Loucy (cell line): Measurements from ENCODE around the gene ASCC1.
A peak's percentile ranks its signal among the peaks of the same experiment; 100 is the strongest.
"Not testable (repeated sequence)": the region's sequence is repeated elsewhere in the genome, so short reads cannot be mapped to it uniquely, and the experiment has no call there.

ENCODE experiments used
- H2AFZ ChIP-seq: fragments of 200-600 bp; sonication (generic); 2 replicates; pipeline ENCODE4 v1.6.0; 2016; ENCODE audit warnings: antibody characterized with exemption, mild to moderate bottlenecking, low read length, moderate library complexity
- H3F3A ChIP-seq: fragments of 200-600 bp; 2 replicates; pipeline ENCODE4 v1.6.0; 2016; ENCODE audit warnings: antibody characterized with exemption, low read depth, mild to moderate bottlenecking
- H3K27me3 ChIP-seq: fragments of 200-600 bp; sonication (generic); 2 replicates; pipeline ENCODE4 v1.6.1; 2014; ENCODE audit warnings: low read length, mild to moderate bottlenecking; ENCODE audit not compliant: insufficient read depth, poor library complexity, severe bottlenecking
- H3K36me3 ChIP-seq: fragments of 200-600 bp; sonication (generic); 2 replicates; pipeline ENCODE4 v1.6.1; 2016; ENCODE audit warnings: low read length; ENCODE audit not compliant: insufficient read depth
- H3K4me1 ChIP-seq: fragments of 200-600 bp; sonication (generic); 2 replicates; pipeline ENCODE4 v1.5.1; 2014; ENCODE audit warnings: low read length, mild to moderate bottlenecking; ENCODE audit not compliant: insufficient read depth, poor library complexity, severe bottlenecking
- H3K4me2 ChIP-seq: fragments of 200-600 bp; sonication (generic); 2 replicates; pipeline ENCODE4 v1.6.0; 2014; ENCODE audit warnings: antibody characterized with exemption, low read length, low read depth, mild to moderate bottlenecking; ENCODE audit not compliant: poor library complexity, severe bottlenecking
- H3K4me3 ChIP-seq: fragments of 200-600 bp; sonication (generic); 2 replicates; pipeline ENCODE4 v1.5.1; 2014; ENCODE audit warnings: low read length, mild to moderate bottlenecking, mixed read lengths; ENCODE audit not compliant: poor library complexity, severe bottlenecking
- H3K79me2 ChIP-seq: fragments of 200-600 bp; sonication (generic); 2 replicates; pipeline ENCODE4 v1.6.1; 2014; ENCODE audit warnings: low read length; ENCODE audit not compliant: insufficient read depth
- H3K9ac ChIP-seq: fragments of 200-600 bp; sonication (generic); 2 replicates; pipeline ENCODE4 v1.6.0; 2014; ENCODE audit warnings: mild to moderate bottlenecking, low read depth, low read length, moderate library complexity; ENCODE audit not compliant: poor library complexity, severe bottlenecking
- H3K9me2 ChIP-seq: fragments of 200-600 bp; sonication (generic); replicated peaks from 2 replicates; pipeline ENCODE4 v1.6.1; 2016; ENCODE audit warnings: low read depth, low read length, mixed read lengths
- H3K9me3 ChIP-seq: fragments of 200-600 bp; sonication (generic); 2 replicates; pipeline ENCODE4 v1.6.1; 2014; ENCODE audit warnings: mild to moderate bottlenecking, antibody characterized with exemption, low read length, low read depth; ENCODE audit not compliant: insufficient read depth
- H4K20me1 ChIP-seq: fragments of 200-600 bp; sonication (generic); 2 replicates; pipeline ENCODE4 v1.6.0; 2014; ENCODE audit warnings: antibody characterized with exemption, low read length, mild to moderate bottlenecking; ENCODE audit not compliant: insufficient read depth, poor library complexity, severe bottlenecking
- EZH2phosphoT487 ChIP-seq: fragments of 200-600 bp; IDR thresholded peaks from 2 replicates; pipeline ENCODE4 v1.6.1; 2018; ENCODE audit warnings: antibody characterized with exemption, mild to moderate bottlenecking, moderate library complexity, borderline replicate concordance
- TF ChIP-seq, protein P1 (sequence below): fragments of 200-600 bp; sonication (generic); conservative IDR thresholded peaks from 2 replicates; pipeline ENCODE4 v1.5.1; 2014; ENCODE audit warnings: mild to moderate bottlenecking, antibody characterized with exemption, low read length

Gene ASCC1

DNA sequence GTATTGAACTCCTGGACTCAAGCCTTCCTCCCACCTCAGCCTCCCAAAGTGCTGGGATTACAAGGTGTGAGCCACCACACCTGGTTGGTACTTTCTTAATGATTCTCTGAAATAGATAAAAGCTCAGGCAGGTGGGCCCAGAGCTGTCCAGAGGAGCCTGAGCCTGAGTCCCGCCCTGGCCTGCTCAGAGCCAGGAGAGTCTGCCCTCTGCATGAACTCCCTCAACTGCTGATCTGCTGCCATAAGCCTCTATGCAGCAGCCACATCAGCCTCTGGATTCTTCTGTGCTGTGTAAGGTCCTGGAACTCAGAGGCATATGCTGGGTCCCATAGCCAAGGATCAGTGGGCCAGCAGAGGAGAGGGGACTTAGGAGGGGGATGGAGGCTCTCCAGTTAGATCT is 34.6 kb upstream of the ASCC1 start:
- Histone ChIP-seq H3K4me2 (no peak overlapping the region), H3K9me2 (no peaks in the 10 kb centered on the region), H3K4me3 (no peak overlapping the region), H4K20me1 (no peaks in the 10 kb centered on the region), H3K27me3 (no peaks in the 10 kb centered on the region), H3K9me3 (no peaks in the 10 kb centered on the region), H3F3A (peaks cover 20% of the 10 kb centered on the region), H3K4me1 (peaks cover 74% of the 10 kb centered on the region), H3K36me3 (no peaks in the 10 kb centered on the region), H3K79me2 (peaks cover 14% of the 10 kb centered on the region; the same call in 1 of the 2 replicates), H2AFZ (peak overlapping the region; percentile 55; the same call in 1 of the 2 replicates), H3K9ac (peak overlapping the region; percentile 29)
- no peak for TF ChIP-seq EZH2phosphoT487
- TF ChIP-seq, protein P1, sequence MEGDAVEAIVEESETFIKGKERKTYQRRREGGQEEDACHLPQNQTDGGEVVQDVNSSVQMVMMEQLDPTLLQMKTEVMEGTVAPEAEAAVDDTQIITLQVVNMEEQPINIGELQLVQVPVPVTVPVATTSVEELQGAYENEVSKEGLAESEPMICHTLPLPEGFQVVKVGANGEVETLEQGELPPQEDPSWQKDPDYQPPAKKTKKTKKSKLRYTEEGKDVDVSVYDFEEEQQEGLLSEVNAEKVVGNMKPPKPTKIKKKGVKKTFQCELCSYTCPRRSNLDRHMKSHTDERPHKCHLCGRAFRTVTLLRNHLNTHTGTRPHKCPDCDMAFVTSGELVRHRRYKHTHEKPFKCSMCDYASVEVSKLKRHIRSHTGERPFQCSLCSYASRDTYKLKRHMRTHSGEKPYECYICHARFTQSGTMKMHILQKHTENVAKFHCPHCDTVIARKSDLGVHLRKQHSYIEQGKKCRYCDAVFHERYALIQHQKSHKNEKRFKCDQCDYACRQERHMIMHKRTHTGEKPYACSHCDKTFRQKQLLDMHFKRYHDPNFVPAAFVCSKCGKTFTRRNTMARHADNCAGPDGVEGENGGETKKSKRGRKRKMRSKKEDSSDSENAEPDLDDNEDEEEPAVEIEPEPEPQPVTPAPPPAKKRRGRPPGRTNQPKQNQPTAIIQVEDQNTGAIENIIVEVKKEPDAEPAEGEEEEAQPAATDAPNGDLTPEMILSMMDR = no peak

- Histone ChIP-seq H3K4me2 (peak overlapping the region; percentile 93), H3K9ac (peak overlapping the region; percentile 80)
Measured at GRCh38 chr10:72249176-72249862, 33.2 kb upstream of the ASCC1 start.

GRCh38 chr10:72248468-72249151 is 32.5 kb upstream of the ASCC1 start:
- no peaks in the 10 kb centered on the region for H3K27me3 ChIP-seq
- peaks cover 74% of the 10 kb centered on the region for H3K4me1 ChIP-seq
- H3K9me3 ChIP-seq = no peaks in the 10 kb centered on the region
- peak overlapping the region; percentile 80 for H3K9ac ChIP-seq
- H4K20me1 ChIP-seq = no peaks in the 10 kb centered on the region
- peak overlapping the region; percentile 70 for H3K4me3 ChIP-seq
- no peaks in the 10 kb centered on the region for H3K9me2 ChIP-seq
- 0 out of 2 replicates have a peak overlapping the region, but pooled peaks have one; percentile 24 for H2AFZ ChIP-seq
- TF ChIP-seq EZH2phosphoT487 = no peak
- TF ChIP-seq, protein P1 = no peak
- H3K79me2 ChIP-seq = peaks cover 8% of the 10 kb centered on the region; the same call in 1 of the 2 replicates
- H3K4me2 ChIP-seq = peak overlapping the region; percentile 93
- no peaks in the 10 kb centered on the region for H3K36me3 ChIP-seq
- H3F3A ChIP-seq = peaks cover 20% of the 10 kb centered on the region

More at GRCh38 chr10:72249176-72249862, 33.2 kb upstream of the ASCC1 start:
- H3K36me3 ChIP-seq, H4K20me1 ChIP-seq, H3K9me3 ChIP-seq, H3K9me2 ChIP-seq, H3K27me3 ChIP-seq: not testable (repeated sequence)
- H3F3A ChIP-seq = peaks cover 20% of the 10 kb centered on the region
- H2AFZ ChIP-seq = 0 out of 2 replicates have a peak overlapping the region, but pooled peaks have one; percentile 24
- peaks cover 10% of the 10 kb centered on the region; the same call in 1 of the 2 replicates for H3K79me2 ChIP-seq
- peak overlapping the region; percentile 70 for H3K4me3 ChIP-seq
- H3K4me1 ChIP-seq = peaks cover 73% of the 10 kb centered on the region
